Activated effector memory CD4-positive, alpha-beta T cell treated with anti-CD3 and anti-CD28 coated beads, Interleukin-2, amount 50 U/mL, for 16 hours (primary cell): ENCODE measurements around the gene VPS50.
"Not testable (repeated sequence)": the region's sequence is repeated elsewhere in the genome, so short reads cannot be mapped to it uniquely, and the experiment has no call there.

Experiments used
- DNase-seq: peaks from one replicate; pipeline ENCODE4 v3.0.0-alpha.2; 2020

VPS50 gene

DNA sequence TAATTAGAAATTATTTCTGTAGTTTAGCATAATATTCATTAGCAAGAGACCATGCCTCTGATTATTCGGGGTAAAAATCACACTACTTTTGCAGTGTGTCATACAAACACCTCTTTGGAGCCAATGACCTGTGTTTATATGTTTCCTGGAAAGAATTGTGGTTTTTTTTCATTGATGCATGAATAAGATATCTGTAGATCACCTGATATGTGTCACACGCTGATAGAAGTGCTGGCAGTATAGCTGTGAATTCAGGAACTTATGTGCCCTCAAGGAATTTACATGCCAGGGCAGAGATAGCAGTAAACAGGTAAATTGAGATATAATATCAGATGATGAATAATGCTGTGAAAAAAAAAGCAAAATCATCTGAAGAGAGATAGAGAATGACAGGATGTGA is 118.2 kb downstream of the VPS50 start:
- DNase-seq = no peak

DNA sequence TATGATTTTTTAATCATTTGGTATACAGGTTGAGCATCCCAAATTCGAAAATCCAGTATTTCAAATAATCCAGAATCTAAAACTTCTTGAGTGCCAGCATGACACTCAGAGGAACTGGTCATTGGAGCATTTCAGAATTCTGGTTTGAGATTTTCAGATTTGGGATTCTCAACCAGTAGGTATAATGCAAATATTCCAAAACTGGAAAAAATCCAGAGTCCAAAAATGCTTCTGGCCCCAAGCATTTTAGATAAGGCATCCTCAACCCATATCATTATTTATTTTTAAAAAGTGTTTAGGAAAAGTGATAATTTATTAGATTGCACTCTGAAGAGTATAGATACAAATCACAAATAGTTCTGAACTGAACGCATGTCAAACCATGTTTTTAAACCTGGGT is 120.7 kb downstream of the VPS50 start:
- no peak for DNase-seq

- DNase-seq = no peak
Measured at GRCh38 chr7:93354815-93355214, 122.6 kb downstream of the VPS50 start.

- DNase-seq = no peak
Measured at GRCh38 chr7:93359520-93360198, 127.5 kb downstream of the VPS50 start.

DNA sequence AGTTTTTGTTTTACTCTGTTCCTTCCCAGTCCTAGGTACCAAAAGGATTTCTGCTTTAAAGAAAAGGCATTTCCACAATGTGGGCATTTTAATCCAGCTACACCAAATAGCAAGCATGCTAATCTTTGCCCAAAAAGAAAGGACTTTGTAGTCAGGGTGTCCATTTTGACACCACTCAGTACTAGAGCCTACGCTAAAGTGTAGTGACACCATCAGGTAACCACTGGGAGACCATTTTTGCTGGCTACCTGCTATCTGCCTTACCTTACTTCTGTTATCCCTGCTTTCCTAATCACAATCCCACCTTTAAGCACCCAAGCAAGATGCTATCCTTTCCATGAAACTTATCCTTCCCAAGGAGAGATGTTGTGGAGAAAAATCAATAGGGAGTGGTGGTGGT is 129.7 kb downstream of the VPS50 start:
- DNase-seq = no peak

GRCh38 chr7:93364806-93365205 is 132.6 kb downstream of the VPS50 start:
- no peak for DNase-seq

DNA sequence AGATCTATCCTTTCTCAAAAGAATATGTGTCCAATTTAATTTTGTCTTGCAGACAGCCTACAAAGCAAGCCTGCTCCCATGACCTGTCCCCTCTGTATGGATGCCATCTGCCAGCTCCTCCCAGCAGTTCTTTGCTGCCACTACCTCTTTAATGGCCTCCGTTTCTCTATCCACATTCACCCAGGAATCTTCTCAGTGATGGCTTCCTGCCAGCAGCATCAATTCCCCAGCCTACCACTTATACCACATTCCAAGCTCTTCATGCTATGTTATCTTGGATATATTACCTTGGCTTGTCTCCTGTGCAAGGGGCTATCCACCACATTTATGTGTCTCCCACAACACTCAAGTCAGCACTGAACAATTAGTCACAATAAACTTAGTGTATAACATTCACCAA is 133.2 kb downstream of the VPS50 start:
- no peak for DNase-seq

DNA sequence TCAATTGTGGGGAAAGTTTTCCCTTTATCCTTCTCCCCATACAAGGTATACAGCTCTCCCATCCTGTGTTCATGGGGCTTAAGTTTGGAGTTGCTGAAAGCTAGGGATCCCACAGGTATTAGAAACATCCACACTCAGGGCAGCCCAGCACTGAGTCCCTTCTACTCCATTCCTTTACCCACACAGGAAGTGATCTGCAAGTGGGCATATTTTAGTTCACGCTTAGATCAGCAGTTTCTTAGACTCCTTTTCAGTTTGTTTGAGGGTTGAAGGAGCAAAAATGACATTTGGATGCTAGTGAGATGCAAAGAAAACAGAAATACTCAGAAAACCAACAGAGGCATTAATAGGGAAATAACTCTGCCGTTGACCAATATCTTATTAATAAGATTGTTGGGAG is 134.7 kb downstream of the VPS50 start:
- no peak for DNase-seq

DNA sequence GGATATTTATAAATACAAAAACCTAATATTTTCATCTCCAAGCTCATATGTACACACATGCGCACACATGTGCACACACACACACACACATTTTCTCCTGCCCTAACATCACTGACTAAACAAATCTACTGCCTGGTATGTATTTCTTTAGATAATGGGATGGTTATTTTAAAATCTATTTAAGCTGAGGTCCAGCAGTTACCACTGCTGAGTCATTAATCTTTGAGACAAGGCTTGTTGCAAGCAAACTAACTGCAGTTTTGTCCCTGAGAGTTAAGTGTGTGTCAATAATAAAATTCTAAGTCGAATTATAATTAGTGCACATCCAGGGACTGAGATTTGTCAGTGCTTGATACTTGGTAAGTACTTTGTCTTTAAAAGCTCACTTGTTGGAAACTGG is 135.1 kb downstream of the VPS50 start:
- DNase-seq = no peak

DNA sequence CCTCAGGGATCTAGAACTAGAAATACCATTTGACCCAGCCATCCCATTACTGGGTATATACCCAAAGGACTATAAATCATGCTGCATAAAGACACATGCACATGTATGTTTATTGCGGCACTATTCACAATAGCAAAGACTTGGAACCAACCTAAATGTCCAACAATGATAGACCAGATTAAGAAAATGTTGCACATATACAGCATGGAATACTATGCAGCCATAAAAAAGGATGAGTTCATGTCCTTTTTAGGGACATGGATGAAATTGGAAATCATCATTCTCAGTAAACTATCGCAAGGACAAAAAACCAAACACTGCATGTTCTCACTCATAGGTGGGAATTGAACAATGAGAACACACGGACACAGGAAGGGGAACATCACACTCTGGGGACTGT is 138.8 kb downstream of the VPS50 start:
- not testable (repeated sequence) for DNase-seq

GRCh38 chr7:93373537-93373936 is 141.4 kb downstream of the VPS50 start:
- no peak for DNase-seq

DNA sequence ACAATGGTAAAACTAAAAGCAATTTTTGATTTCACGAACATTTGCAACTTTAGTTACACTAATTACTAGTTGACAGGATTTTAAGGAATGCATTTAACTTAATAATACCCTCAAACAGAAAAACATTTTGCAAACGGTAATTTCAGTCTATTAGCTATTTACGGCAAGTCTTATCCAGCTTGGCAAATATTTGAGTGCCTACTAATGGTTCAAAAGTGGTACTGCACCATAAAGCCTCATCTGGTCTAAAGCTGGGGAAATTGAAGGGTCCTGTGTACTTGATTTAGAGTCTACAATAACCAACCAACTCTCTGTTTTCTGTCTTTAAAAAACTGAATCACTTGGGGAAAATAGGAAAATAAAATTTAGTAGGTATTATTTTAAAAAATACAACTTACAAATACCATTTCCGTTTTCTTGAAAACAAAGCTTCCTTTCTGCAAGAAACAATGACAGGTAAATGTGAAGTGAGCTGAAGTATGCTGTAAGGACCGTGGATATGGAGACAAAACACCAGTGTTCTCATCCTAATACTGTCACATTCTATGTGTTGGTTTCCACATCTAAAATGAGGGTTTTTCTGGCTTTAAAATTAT is 142.3 kb downstream of the VPS50 start:
- DNase-seq = no peak

DNA sequence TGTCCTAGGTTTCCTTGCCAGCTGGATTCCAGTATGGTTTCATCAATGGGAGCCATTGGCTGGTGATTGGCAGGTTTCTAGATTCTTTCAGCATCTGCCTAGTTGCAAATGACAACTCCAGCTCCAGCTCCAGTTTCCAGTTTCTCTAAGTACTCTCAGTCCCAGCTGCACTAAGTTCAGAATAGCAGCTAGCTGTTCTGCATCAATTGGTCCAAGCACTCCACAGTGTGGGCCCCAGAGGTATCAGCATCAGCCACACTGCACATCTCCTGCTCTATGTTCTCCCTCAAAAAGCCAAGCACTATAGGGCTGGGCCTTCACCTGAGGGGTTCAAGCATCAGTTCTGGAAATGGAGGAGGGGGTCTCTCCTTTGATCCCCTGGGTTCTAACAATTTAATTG is 143.4 kb downstream of the VPS50 start:
- DNase-seq = no peak

DNA sequence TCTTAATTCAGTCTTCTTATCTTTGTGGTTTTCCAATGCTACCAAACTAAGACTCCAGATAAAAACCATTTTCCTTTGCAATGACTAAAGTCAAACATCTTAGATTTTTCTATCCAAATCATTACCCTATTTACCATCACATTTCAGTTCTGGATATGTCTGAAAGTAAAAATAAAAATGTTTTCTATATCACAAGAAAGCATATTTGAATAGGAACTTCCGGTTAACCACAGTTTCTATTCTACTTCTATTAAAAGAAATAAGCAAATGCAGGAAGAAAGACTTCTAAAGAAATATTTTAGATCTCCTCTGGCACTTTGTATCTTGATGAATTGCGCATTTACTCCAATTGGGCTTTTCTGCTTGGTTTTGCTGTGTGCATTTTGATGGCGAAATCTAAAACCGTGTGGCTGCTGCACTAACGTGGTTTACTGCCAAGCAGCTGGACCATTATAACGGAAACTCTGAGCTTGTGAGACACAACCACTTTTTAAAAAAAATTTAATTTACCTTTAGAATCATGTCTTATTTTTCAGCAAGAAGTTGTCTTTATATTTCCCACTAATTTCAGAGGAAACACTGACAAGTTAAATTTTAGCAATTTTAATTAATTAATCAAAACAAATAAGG is 146.1 kb downstream of the VPS50 start:
- no peak for DNase-seq

DNA sequence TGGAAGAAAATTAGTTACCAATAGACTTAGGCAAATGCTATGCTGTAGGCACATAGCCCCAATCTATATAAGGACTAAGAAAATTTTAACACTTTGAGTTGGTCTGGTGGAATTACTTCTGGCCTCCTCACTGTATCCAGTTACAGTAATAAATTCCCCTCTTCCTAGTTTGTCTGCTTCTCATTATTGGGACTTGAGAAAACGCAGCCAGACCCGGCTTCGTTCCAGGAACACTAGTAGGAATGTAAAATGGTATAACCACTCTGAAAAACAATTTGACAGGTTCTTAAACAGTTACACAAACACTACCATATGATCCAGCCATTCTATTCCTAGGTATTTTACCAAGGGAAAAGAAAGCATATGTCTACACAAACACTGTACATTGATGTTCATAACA is 150.2 kb downstream of the VPS50 start:
- DNase-seq = no peak

DNA sequence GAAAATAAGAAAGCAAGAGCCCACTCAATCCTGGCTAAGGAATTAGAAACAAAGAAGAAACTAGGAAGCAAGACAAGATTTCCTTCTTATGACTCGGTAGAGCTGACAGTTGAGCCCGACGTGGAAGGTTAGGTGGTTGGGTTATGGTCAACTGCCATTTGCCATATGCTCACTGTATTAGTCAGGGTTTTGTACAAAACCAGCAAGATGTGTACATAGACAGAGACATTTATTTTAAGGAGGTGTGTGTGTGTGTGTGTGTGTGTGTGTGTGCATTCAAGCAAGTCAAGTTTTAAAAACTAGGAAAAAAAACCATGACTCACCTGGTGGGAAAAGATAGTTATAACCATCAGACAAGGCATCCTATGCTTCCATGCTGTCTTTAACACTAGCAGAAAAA is 158.5 kb downstream of the VPS50 start:
- DNase-seq = no peak

DNA sequence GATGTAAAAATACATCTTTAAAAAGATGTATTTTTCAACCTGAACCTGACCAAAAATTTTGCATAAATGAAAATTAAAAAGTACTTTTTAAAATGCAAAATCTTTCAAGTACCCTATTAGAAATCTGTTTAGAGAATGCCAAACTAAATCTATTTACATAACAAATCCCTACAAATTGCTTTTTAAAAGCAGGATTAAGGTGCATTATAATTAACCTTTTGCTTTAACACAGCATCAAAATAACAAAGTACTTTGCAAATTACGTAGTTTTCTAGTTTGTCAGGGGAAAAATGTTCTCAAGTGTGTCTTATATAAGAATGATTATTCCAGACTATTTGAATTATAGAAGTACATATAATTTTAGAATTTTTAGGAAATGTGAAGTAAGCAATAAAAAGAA is 160.8 kb downstream of the VPS50 start:
- DNase-seq = no peak

- no peak for DNase-seq
Measured at GRCh38 chr7:93399642-93400041, 167.5 kb downstream of the VPS50 start.

DNA sequence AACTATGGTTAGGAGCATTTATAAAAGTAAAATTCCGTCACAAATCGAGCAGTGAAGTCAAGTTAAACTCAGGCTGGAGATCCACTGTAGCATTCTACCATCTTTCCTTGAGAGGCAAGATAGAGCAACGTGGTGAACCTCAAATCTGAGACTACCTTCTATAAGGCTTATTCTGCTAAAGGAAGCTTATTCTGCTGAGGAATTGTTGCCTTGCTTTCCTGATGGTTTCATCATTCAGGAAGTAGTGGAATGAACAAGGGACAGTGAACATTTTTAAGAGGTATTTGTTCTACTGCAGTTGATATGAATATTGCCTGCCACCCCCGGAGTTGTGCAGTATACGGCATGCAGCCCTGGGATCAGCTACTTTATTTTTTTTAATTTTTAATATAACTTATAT is 170.8 kb downstream of the VPS50 start:
- DNase-seq = no peak

- no peak for DNase-seq
Measured at GRCh38 chr7:93407239-93407638, 175.1 kb downstream of the VPS50 start.

- no peak for DNase-seq
Measured at GRCh38 chr7:93409324-93409723, 177.2 kb downstream of the VPS50 start.
